ENCODE results near the gene RASSF4.

Gene RASSF4

GRCh38 chr10:44963772-44964633 lies 4.4 kb downstream of the RASSF4 start:
- peak; percentile 48 to 83 (median 59) for DNase-seq

GRCh38 chr10:44965104-44965503 lies 5.5 kb downstream of the RASSF4 start:
- no peak for DNase-seq

GRCh38 chr10:44965651-44966097 lies 6.1 kb downstream of the RASSF4 start:
- DNase-seq = no peak

GRCh38 chr10:44966129-44966815 lies 6.7 kb downstream of the RASSF4 start:
- DNase-seq = peak; percentile 77 to 94 (median 91)

GRCh38 chr10:44966816-44967509 lies 7.4 kb downstream of the RASSF4 start:
- DNase-seq = peak in 1 of 3 donors; percentile 39

- DNase-seq = peak; percentile 74 to 90 (median 84)
These were observed 8.0 kb downstream of the RASSF4 start for GRCh38 chr10:44967616-44968015.

GRCh38 chr10:44968091-44968490 lies 8.5 kb downstream of the RASSF4 start:
- peak; percentile 94 to 96 (median 94) for DNase-seq

GRCh38 chr10:44968500-44969400 lies 9.1 kb downstream of the RASSF4 start:
- DNase-seq = no peak

GRCh38 chr10:44969854-44970253 lies 10.3 kb downstream of the RASSF4 start:
- no peak for DNase-seq

GRCh38 chr10:44970812-44971395 lies 11.3 kb downstream of the RASSF4 start:
- no peak for DNase-seq

GRCh38 chr10:44971434-44971833 lies 11.8 kb downstream of the RASSF4 start:
- DNase-seq = no peak

GRCh38 chr10:44971935-44972757 lies 12.5 kb downstream of the RASSF4 start:
- DNase-seq = peak; percentile 59 to 80 (median 60)

- DNase-seq = no peak
These were observed 13.3 kb downstream of the RASSF4 start for GRCh38 chr10:44972874-44973306.

- DNase-seq = peak; percentile 76 to 91 (median 89)
These were observed 13.9 kb downstream of the RASSF4 start for GRCh38 chr10:44973323-44974081.

- peak in 1 of 3 donors; percentile 45 for DNase-seq
These were observed 14.6 kb downstream of the RASSF4 start for GRCh38 chr10:44974082-44974627.

- DNase-seq = peak; percentile 73 to 88 (median 78)
These were observed 15.2 kb downstream of the RASSF4 start for GRCh38 chr10:44974628-44975430.

GRCh38 chr10:44975431-44976331 lies 16.1 kb downstream of the RASSF4 start:
- DNase-seq = peak in 1 of 3 donors; percentile 63
